HG02623 (cell line): ENCODE results near the gene TINAGL1.

Source experiments
- ATAC-seq: cut with Tn5 transposase; IDR thresholded peaks from one replicate; pipeline ENCODE4 v1.9.1; 2021; ENCODE audit warnings: moderate library complexity; ENCODE audit not compliant: unreplicated experiment

Gene TINAGL1

DNA sequence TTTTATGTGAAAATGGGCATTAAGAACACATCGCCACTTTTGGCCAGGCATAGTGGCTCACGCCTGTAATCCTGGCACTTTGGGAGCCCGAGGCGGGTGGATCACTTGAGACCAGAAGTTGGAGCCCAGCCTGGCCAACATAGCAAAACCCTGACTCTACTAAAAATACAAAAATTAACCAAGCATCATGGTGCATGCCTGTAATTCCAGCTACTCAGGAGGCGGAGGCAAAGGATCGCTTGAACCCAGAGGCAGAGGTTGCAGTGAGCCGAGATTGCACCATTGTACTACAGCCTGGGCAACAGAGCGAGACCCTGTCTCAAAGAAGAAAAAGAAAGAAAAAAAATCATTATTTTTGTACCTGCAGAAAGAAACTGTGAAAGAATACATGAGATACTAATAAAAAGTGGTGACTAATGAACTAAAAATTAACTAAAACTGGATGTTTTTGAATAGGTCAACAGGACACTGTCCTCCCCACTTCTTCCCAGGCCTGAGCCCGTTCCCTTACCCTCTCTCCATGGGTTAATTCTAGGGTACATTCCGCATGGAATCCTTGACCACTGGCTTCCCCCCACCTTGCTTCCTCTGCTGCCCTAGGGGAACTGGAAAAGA lies 8.3 kb upstream of the TINAGL1 start:
- ATAC-seq, result no peak

DNA sequence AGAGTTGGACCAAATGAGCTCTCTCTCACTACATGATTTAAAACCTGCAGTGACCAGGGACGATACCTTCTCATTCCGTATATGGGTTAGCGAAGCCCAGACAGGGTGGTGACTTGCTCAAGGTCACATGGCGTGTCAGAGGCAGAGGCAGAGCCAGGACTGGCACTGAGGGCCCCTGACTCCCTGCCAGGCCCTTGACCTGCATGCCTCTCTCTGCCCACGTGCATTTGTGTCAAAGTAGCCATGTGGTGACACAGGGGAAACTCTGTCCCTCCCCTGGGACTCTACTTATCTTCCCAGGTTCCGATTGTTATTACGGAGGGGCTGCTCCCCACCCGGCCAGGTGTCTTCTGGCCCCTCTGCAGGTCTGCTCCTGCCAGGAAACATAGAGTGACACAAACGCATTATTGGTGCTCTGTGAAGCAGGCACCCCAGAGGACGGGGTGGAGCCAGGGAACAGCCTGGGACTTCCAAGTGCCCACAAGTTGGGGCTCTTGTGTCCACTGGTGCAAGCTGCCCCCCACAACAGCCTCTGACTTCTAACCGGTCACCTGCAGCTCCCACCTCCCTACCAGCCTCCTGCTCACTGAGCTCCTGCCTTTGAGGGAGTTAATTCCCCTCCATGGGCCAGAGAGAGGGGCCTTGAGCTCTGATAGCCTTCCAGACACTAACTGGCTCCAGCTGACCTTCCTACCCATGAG lies 7.3 kb upstream of the TINAGL1 start:
- ATAC-seq, result no peak

DNA sequence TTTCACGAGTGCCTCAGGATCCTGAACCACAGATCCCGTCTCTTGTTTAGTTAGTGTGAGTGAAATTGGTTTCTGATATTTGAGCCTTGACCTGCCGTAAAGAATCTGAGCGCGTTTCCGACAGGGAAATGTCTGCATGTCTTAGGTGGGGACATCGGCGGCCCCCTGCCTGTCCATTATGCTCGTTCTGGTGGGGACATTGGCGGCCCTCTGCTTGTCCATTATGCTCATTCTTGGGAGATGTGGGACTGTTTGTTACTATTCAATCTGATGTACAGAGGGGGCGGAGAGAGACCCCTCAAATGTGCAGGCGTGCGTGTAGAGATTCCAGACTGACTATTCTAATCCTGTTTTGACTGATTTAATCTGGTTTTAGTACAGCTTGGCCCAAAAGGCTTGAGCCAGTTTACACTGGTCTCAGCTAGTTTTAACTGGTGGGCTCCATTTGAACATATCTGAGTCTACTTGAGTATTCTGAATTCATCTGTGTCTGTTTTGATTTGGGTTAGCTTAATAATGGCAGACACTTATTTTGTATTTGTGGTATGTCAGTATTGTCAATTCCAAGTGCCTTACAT lies 6.6 kb upstream of the TINAGL1 start:
- no peak for ATAC-seq

DNA sequence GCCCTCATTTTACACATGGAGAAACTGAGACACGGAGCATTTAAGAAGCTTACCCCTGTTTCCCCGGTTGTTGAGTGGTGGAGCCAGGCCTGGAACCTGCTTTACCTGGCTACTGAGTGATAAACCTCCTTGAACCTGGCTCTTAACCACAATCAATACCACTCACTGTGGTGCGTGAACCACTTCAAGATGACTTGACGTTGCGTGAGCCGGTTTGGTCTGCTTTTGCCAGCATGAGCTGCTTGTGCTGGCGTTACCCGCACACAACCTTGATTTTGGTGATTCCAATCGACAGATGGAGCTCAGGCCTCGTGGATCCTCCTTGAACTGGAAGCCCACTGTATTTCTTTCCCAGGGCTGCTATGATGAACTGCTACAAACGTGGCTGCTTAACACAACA lies 6.1 kb upstream of the TINAGL1 start:
- no peak for ATAC-seq

DNA sequence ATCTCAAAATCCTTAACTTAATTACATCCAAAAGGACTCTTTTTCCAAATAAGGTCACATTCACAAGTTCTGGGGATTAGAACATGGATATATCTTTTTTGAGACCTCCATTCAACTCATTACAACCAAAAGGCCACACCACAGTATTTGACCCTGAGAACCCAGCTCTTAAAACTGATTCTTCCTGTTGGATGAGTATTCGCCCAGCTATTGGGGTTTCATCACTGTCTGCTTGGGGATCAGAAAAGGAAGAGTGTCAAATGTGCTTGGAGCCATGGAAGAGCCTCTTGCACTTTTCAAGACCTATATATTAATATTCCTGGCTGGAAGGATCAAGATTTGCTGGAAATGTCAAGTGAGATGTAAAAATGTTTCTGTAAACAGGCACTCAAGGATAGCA lies 5.4 kb upstream of the TINAGL1 start:
- ATAC-seq, result no peak

DNA sequence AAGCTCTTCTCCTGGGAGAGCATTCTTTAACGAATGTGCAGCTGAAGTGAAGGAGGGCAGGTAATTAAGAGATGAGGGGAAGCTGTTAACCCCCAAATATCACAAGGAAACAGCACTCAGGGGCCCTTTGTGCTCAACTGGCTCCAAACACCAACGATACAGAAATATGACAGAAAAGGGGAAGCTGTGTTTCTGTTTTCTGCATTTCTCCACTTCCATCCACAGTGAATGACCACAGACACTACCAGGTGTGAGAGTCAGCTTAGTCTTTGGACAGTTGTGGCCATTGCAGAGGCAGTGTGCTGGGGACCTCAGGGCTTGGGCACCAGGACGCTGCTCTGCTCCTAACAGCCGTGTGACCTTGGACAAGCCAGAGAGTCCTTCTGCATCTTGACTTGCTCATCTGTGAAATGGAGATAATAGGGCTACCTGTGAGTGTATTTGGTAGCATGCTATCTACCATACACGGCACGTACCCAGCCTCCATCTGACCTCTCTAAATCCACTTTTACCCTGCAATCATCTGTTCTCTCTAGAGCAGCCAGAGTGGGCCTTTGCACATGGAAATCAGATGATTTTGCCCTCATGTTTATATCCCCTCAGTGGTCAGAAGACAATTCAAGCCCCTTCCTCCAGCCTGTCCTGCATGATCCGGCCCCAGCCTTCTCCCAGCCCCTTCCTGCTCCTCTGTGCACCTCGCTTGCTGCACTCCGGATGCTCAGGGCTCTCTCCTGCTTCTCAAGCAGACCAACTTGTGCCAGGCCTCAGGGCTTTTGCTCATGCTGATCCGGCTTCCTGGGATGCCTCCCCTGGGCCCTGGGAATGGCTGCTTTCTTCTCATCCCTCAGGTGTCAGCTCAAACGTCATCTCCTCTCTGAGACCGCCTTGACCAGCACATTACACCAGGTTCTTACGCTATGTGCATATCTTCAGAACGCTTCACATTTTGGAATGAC lies 4.7 kb upstream of the TINAGL1 start:
- ATAC-seq, result no peak

DNA sequence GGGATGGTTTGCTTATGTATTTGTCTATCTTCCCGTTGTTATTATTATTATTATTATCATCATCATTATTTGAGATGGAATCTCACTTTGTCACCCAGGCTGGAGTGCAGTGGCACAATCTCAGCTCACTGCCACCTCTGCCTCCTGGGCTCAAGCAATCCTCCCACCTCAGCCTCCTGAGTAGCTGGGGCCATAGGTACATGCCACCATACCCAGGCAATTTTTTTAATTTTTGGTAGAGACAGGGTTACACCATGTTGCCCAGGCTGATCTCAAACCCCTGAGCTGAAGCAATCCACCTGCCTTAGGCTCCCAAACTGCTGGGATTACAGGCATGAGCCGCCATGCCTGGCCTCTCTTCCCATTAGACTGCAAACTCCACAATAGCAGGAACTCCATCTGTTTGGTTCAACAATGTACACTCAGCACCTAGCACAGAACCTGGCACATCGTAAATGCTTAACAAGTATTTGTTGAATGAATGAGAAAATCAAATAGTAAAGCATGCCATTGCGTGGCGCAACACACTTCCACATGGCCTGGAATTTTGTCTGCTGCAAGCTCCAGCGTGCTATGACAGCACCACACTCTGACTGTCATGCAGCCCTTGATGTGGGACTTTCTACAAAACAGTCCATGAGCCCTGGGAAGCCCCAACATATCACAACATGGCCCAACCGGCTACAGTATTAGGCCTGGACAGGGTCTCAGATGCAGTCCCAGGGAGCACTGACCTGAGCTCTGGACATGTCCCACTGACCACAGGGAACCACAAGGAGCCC lies 3.8 kb upstream of the TINAGL1 start:
- no peak for ATAC-seq

DNA sequence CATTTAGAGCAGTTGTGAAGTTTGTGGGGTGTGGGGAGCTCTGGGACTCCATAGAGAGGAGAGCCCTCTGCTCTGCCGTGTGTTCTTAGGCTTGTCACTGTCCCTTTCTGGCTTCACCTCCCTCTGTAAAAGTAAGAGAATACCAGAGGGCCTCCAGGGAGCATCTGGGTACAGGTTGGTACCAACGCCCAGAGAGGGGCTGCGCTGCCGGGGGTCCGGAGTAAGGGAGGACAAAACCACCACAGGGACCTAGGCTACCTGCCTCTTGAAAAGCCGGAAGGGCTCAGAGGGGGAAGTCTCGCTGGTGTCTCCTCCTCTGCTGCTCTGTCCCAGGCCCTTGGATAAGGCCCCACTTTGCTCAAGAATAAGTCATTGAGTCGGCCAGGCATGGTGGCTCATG lies 3.1 kb upstream of the TINAGL1 start:
- no peak for ATAC-seq

DNA sequence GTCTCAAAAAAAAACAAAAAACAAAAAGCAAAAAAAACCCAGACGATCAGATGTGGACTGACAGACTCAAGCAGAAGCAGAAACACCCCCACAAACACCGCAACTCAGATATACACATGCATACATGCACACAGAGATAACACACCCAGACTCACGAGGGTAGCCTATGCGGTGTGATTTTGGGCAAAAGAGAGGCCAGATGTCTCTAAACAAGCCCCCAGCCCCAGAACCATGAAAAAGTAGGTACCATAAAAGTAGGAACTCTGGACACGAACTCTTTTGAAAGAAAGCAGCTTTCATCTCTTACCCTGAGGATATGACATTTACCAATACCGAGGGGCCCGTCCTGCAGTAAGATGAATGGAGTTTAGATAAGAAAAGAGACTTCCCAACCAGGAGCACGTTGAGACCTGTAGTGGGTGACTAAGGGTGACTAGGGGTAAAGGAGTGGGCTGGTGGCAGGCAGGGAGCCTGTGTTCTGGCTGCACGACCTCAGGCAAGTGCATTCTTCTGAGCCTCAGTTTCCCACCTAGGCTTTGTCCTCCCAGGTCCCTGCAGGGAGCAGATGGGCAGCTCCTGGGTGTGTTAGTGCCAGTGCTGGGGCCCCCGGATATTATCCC lies 1.5 kb upstream of the TINAGL1 start:
- ATAC-seq, result no peak

DNA sequence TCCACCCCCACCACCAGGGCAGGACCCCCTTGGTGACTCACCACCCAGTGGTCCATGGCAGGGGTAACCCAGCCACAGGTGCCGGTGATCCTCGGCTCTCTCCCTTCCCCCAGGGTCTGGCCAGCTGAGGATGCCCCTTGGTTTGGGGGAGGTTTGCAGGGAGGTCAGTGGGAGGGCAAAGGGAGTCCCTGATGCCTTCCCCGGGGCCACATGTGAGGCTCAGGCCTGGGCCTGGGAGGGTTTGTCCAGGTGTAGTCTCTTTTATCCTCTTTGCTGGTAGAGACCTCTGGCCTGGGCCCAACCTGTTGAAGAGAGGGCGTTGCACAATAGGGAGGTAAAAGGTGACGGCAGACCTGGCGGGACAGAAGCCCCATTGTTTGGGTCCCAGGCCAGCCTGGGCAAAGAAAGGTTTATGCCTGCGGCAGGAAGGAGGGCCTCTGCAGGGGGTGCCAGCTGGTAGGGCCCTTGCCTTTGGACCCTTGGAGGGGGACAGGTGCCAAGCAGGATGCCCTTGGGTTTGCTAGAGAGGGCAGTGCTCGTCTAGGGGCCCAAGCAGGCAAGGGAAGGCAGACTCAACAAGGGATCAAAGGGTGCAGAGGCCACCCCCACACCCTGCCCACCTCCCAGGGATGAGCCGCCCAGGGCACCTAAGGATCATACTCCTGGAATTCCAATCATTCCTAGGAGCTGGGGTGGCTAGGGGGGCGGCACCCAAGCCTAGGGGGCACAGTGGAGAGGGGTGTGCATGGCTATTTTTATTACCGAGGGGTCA lies 760 bp upstream of the TINAGL1 start:
- no peak for ATAC-seq

DNA sequence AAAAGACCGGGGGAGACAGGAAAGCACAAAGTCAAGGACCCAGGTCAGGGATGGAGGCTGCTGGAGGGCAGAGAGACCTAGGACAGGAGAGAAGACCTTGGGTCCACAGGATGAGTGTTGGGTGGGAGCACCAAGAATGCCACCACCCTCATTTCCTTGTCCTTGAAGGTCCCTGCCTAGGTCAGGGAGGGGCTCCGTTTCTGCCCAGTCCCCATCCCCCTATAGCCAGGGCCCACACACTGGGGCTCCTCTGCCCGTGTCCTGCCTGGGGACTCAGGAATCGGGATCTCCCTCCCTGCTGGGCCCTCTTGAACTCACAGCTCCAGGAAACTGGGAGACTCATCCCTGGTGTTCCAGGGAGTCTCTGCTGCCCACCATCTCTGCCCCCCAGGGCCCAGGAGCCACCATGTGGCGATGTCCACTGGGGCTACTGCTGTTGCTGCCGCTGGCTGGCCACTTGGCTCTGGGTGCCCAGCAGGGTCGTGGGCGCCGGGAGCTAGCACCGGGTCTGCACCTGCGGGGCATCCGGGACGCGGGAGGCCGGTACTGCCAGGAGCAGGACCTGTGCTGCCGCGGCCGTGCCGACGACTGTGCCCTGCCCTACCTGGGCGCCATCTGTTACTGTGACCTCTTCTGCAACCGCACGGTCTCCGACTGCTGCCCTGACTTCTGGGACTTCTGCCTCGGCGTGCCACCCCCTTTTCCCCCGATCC lies 584 bp downstream of the TINAGL1 start:
- ATAC-seq, result no peak

DNA sequence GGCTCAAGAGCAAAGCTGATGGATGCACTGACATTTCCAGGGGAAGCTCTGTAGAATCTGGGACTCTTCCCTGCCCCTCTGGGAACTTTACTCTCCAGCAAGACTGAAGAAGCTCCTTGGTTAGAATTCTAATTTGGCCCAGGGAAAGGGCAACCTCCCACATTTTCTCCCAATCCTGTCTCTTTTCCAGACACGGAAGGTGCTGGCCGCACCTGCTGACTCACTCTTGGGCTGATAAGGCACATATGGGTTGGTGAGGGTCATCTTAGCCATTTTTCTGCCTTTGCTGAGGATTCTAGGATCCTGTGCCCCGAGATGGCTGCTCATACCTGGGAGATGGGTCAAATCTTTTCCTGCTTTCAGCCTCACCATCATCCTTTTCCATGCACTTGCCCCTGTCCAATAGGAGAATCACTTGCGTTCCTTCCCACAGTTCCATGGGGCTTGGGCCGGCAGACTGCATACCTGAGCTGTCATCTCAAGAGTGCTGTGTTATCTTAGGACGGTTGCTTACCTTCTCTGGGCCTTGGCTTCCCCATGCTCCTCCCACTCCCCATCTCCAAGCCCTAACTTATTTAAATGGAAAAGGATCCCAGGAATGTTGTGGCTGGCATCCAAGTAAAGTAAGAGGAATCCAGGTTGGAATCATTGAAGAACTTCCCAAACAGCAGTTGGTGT lies 1.3 kb downstream of the TINAGL1 start:
- ATAC-seq, result no peak

DNA sequence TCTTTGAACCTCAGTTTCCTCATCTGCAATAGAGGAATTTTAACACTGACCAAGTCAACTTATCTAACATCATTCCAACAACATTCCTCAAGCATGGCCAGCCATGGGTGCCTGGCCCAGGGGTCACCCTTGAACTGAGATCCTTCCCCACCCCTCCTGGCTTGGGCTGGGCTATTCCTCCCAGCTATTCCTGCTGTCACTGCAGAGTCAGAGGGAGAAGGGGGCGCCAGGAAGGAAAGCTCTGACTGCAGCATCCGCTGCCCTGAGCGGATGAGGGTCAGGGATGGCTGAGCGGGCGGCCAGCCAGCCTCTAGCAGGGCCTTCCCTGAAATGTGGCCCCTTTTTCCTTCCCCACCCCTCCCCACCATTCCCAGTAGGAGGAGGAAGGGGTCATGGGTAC lies 3.1 kb downstream of the TINAGL1 start:
- no peak for ATAC-seq

DNA sequence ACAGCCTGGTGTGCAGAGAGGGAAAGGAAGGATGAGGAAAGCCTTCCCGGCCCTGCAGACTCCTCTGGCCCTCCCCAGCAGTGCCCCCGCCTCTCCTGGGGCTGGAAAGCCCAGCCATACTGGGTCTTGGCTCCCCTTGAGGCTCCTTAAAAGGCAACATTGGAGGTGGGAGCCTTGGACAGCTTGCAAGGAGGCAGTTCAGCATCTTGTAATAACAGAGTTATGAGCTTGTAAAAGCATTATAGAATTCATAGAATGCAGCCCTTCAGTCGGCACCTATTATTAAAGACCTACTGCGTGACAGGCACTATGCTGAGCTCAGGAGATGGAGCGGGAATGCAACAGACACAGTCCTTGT lies 4.2 kb downstream of the TINAGL1 start:
- no peak for ATAC-seq

DNA sequence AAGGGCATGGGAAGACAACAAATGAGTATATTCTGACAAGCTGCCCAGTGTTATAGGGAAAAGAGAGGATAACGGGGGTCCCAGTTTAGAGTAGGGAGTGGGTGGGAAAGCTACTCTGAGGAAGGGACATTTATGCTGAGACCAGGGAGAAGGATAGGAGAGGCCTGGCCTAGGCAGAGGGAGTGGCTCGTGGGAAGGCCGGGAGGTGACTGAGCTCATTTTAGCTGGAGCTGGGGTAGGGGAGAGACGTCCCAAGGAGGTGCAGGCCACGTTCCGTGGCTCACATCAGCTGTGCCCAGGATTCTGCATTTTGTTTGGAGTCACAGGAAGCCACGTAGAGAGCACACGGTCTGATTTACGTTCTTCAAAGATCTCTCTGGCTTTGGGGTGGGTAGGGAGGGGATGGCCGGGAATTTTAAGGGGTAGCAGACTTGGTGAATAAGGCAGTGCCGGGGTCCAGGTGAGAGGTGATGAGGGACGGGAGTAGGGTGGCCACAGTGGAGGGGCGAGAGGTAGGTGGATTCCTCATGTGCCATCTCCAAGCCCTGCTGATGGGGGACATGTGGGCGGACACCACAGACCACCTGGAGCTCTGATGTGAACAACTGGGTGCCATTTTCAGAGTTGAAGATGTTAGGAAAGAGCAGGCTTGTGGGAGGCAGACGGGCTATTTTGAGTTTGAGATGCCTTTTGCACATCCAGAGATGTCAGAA lies 4.7 kb downstream of the TINAGL1 start:
- ATAC-seq, result no peak

DNA sequence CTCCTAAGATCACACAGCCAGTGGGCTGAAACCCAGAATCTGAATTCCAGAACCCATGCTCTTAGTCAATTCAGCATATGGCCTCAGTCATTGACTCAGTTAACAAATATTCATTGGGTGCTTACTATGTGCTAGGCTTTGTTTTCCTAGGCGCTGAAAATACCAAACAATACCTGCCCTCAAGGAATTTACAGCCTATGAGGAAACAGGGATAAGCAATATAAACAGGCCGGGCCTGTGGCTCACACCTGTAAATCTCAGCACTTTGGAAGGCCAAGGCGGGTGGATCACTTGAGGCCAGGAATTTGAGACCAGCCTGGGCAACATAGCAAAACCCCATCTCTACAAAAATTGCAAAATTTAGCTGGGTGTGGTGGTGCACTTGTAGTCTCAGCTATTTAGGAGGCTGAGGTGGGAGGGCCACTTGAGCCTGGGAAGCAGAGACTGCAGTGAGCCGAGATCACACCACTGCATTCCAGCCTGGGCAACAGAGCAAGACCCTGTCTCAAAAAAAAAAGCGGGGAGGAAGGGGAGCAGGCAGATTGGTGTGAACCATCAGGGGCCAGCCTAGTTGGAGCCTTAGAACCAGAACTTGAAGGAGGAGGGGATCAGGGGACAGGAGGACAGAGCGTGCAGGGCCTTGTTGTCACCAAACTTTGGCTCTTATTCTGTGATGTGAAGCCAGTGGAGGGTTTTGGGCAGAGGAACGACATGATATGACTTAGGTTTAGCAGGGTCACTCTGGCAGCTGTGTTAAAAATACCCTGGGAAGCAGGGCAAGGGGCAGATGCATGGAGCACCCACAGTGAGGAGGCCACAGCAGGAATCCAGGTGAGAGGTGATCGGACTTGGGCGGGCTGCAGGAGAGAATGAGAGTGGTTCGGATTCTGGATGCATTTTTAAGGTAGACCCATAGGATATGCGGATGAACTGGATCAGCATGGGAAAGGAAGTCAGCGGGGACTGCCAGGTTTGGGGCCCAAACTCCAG lies 5.8 kb downstream of the TINAGL1 start:
- ATAC-seq, result no peak
